Spinal cord (tissue), 10 donors: Measurements from ENCODE around the gene UNC13C. TPM values are rescaled to one million over a fixed set of nuclear protein-coding genes. Genes with fewer than 3 reads are reported as not detected.

Source experiments
- DNase-seq, 6 donors: peaks; one replicate each; pipeline versions ENCODE4 v3.0.0 to v3.0.0-alpha.2; 2013 to 2015; ENCODE audit warnings: low spot score in 6 of 6, low read depth in 4 of 6
- H3K27ac ChIP-seq: one replicate; pipeline ENCODE4 v1.5.1; 2013; ENCODE audit warnings: low read depth, low read length, control low read depth
- H3K27me3 ChIP-seq: one replicate; pipeline ENCODE4 v1.6.1; 2013; ENCODE audit warnings: low read length; ENCODE audit not compliant: control insufficient read depth, insufficient read depth
- H3K36me3 ChIP-seq: one replicate; pipeline ENCODE4 v1.6.1; 2013; ENCODE audit warnings: low read length; ENCODE audit not compliant: control insufficient read depth, insufficient read depth
- H3K4me1 ChIP-seq: one replicate; pipeline ENCODE4 v1.6.1; 2013; ENCODE audit warnings: low read length; ENCODE audit not compliant: control insufficient read depth, insufficient read depth
- H3K4me3 ChIP-seq: one replicate; pipeline ENCODE4 v1.5.1; 2013; ENCODE audit warnings: low read depth, low read length, control low read depth
- H3K9me3 ChIP-seq: one replicate; pipeline ENCODE4 v1.6.1; 2013; ENCODE audit warnings: low read length; ENCODE audit not compliant: control insufficient read depth, insufficient read depth
- WGBS: methylation state at CpG from one replicate; pipeline ENCODE4 v1.1.5; 2013; ENCODE audit warnings: missing lambda C conversion rate; ENCODE audit not compliant: insufficient coverage; 5-methylcytosine and 5-hydroxymethylcytosine counted together
- polyA plus RNA-seq, 2 donors: library from polyadenylated mRNA; unstranded; fragments of 120-200 nt; gene quantifications; one replicate each; pipeline ENCODE4 v1.2.1, GENCODE V29; 2013; ENCODE audit not compliant: insufficient read length in 2 of 2
- total RNA-seq, 2 donors: library from RNA; depleted of rRNA in 1 of 2; stranded (reverse); fragments of 120-200 nt in 1 of 2; fragments of >200 nt in 1 of 2; gene quantifications; one replicate each; pipeline versions ENCODE4 v1.2.3 to v1.2.4, GENCODE V29; 2013 to 2014
- donor health status: healthy.

Gene UNC13C
- total and polyA plus RNA-seq, 4 donors: 8.3 to 27.5 (median 13.5) TPM

DNA sequence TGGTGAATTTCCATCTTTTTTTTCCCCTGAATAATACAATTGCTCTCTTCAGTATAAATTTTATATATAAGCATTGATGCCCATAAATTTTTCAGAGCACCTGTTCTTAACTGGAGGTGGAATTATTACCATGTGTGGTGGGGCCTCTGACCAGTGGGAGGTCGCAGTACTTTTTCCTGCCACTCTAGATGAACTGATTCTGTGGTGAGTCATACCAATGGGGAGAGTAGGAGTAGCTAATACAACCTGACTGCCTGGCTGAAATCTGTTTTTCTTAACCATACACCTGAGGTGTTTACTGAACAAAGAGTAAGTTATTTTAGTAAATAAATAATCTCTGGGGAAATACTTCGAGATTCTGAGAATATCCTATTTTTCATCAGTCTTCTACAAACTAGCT, 67.2 kb downstream of the UNC13C start:
- Histone ChIP-seq H3K4me3 (no peak overlapping the region), H3K4me1 (no peaks in the 10 kb centered on the region), H3K27me3 (no peaks in the 10 kb centered on the region), H3K9me3 (no peaks in the 10 kb centered on the region), H3K27ac (no peak overlapping the region), H3K36me3 (no peaks in the 10 kb centered on the region)
- no peak for DNase-seq
- WGBS: no CpG with 5 or more reads among the region's 2 CpGs

DNA sequence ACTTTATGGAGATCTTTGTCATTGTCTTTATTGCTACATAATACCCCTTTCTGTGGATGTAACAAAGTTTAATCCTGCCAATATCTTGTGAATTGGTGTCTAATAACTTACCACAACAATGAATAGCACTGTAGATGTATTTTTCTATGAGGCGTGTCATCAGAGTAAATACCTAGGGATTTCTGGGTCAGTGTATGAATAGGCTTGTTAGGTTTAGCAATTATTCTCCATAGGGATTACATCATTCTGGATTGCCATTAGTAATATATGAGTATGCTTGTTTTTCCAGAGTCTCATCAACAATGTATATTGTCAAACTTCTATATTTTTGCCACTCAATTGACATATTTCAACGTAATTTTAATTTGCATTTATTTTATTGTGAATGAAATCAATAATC, 67.9 kb downstream of the UNC13C start:
- Histone ChIP-seq H3K27ac (no peak overlapping the region), H3K27me3 (no peaks in the 10 kb centered on the region), H3K4me1 (no peaks in the 10 kb centered on the region), H3K9me3 (no peaks in the 10 kb centered on the region), H3K36me3 (no peaks in the 10 kb centered on the region), H3K4me3 (no peak overlapping the region)
- no peak for DNase-seq
- WGBS: no CpG with 5 or more reads among the region's 2 CpGs

DNA sequence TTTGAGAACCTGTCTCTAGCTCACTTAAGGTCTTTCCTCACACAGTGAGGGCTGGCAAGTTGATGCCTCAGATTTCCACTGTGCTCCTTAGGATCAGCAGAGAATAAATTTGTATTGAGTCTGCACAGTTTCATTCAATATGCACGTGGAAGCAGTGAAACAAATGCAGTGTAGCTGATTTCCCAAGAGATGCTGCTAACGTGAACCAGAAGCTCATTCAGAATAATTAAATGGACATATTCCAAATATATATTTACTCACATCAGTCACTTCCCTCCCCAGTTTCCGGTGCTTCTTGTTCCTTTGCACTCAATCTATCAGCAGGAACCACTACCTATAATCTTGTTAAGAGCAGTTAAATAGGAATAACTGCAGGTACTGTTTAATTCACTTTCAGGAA, 86.1 kb downstream of the UNC13C start:
- Histone ChIP-seq H3K9me3 (no peaks in the 10 kb centered on the region), H3K27me3 (no peaks in the 10 kb centered on the region), H3K36me3 (no peaks in the 10 kb centered on the region), H3K4me3 (no peak overlapping the region), H3K27ac (no peak overlapping the region), H3K4me1 (no peaks in the 10 kb centered on the region)
- WGBS: no CpG with 5 or more reads among the region's 3 CpGs
- DNase-seq: peak in 1 of 6 donors; percentile 80

DNA sequence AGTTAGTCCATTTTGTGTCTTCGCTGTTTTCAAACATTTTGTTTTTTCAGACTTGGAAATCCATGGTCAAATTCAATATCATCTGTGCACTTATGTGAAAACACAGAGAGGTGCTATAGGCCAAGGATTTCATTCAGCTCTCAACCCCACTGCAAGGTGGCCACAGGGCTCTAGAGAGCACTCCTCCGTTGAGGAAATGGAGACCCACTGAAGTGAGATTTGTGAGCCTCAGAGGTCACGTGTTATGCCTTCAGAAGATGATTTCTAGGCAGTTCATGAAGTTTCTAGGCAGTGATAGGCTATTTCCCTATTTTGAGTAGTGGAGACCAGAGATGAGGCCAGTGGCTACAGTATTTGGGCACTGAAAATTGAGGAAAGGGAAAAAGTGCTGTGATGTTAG, 88.2 kb downstream of the UNC13C start:
- no peak overlapping the region for H3K4me3 ChIP-seq
- H3K27me3 ChIP-seq: no peaks in the 10 kb centered on the region
- 82% methylated on average over 3 of the region's 3 CpGs for WGBS
- H3K4me1 ChIP-seq: no peaks in the 10 kb centered on the region
- H3K27ac ChIP-seq: no peak overlapping the region
- no peaks in the 10 kb centered on the region for H3K36me3 ChIP-seq
- H3K9me3 ChIP-seq: no peaks in the 10 kb centered on the region
- DNase-seq: no peak

DNA sequence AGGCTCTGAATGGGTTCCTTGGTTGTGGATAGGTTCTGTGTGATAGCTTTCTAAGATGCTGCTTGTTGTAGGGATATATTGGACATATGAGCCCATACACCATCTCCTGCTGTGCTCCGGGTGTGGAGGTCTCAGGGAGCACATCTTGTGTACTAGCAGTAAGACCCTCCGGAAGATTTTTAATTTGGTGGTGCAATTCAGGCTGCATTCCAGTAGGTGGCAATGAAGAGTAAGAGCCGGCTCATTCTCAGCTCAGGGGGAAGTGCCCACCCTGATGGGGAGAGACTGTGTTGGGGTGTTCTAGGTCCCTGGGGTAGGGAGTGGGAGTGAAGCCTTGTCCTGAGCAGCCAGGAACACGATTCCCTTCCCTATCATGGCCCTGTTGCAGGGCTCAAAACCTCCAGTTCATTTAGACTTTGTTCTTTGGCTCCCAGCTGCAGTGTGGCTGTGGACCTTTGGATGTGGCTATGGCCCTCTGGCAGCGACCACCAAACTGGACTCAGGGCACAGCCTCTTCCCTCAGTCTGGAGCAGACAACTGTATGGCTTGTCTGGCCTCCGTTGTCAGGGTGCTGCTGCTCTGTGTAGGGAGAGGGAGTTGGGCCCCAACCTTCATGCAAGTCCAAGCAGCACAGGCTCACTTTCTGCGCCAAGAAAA, 104.7 kb downstream of the UNC13C start:
- Histone ChIP-seq H3K4me1 (no peaks in the 10 kb centered on the region), H3K27ac (no peak overlapping the region), H3K27me3 (no peaks in the 10 kb centered on the region), H3K4me3 (no peak overlapping the region), H3K9me3 (no peaks in the 10 kb centered on the region), H3K36me3 (no peaks in the 10 kb centered on the region)
- WGBS: 29% methylated on average over 3 of the region's 7 CpGs
- DNase-seq: peak in 2 of 6 donors; percentile 23 to 36

DNA sequence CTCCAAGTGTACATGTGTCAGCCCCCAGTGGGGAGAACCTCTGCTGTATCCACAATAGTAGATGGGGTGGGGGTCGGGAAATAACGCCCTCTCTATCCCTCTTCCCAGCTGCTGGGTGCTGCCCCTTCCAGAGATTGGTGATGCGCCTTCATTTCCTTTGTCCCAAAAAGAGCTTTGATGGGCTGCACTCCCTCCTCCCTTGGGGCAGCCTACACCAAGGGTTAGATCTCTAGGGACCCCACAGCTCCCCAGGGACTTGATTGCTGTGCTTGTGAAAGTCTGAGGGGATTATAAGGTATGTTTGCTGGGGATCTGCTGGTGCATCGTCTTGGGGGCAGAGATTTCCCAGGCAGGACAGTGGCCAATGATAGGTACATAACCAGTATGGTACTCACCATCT, 105.3 kb downstream of the UNC13C start:
- H3K4me3 ChIP-seq: no peak overlapping the region
- no peak for DNase-seq
- H3K27ac ChIP-seq: no peak overlapping the region
- H3K4me1 ChIP-seq: no peaks in the 10 kb centered on the region
- WGBS: 80% methylated on average over 1 of the region's 4 CpGs
- H3K27me3 ChIP-seq: no peaks in the 10 kb centered on the region
- H3K36me3 ChIP-seq: no peaks in the 10 kb centered on the region
- H3K9me3 ChIP-seq: no peaks in the 10 kb centered on the region

DNA sequence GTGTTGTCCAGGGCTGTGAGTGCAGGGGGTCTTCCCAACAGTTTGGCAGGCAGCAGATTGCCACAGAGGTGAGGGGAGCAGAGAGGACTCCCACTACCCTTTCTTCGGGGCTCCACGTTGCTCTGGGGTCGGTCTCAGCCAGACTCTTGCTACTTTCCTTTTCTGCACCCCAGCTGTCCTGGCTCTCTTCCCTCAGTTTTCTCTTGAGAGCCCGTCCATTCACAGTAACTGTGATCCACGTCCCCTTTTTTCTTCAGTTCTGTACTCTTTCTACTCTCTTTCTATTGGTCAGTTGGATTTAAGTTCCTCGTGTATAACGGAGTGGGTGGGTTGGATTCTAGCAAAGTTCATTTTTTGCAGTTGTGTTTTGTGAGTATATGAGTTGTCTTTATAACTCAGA, 105.8 kb downstream of the UNC13C start:
- Histone ChIP-seq H3K27ac (no peak overlapping the region), H3K9me3 (no peaks in the 10 kb centered on the region), H3K27me3 (no peaks in the 10 kb centered on the region), H3K4me3 (no peak overlapping the region), H3K4me1 (no peaks in the 10 kb centered on the region), H3K36me3 (no peaks in the 10 kb centered on the region)
- DNase-seq: no peak
- WGBS: 85% methylated on average over 3 of the region's 7 CpGs

DNA sequence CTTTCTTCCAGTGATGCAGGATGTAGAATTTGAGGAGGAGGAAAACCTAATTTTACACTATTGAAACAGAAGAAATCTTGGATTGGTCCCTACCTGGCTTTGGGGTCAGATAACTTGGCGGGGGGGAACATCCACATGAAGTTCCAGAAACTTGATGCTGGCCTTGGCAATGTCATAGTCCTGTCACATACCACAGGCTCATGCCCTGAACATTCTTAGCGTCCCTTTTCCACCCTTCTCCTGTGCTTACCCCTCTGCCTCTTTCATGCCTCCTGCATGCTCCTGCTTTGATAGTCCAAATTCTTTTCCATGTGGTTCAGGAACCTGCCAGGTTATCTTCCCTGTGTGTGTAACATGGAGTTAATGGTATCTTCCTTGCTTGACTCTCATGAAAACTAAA, 110.6 kb downstream of the UNC13C start:
- no peaks in the 10 kb centered on the region for H3K27me3 ChIP-seq
- no peaks in the 10 kb centered on the region for H3K4me1 ChIP-seq
- H3K4me3 ChIP-seq: no peak overlapping the region
- no peak overlapping the region for H3K27ac ChIP-seq
- WGBS: 79% methylated on average over 2 of the region's 2 CpGs
- DNase-seq: no peak
- no peaks in the 10 kb centered on the region for H3K9me3 ChIP-seq
- H3K36me3 ChIP-seq: no peaks in the 10 kb centered on the region

DNA sequence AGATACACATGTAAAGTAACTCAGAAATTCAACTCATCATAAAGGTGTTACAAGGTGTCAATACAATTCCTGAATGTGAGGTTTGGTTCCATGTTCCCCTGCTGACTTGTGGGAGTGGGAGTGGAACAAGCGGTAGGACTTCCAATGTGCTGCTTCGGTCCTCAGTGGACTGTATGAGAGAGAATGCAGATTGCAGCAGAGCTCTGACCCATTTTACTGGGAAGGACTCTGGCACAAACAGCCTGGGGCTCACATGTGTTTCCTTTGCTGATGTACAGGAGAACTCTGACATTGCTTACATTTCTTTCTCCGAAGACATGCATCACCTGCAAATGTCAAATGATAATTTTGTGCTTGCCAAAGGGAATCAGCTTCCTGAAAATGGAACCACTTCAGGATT, 111.5 kb downstream of the UNC13C start:
- Histone ChIP-seq H3K27me3 (no peaks in the 10 kb centered on the region), H3K9me3 (no peaks in the 10 kb centered on the region), H3K27ac (no peak overlapping the region), H3K4me1 (no peaks in the 10 kb centered on the region), H3K4me3 (no peak overlapping the region), H3K36me3 (no peaks in the 10 kb centered on the region)
- 100% methylated on average over 3 of the region's 3 CpGs for WGBS
- no peak for DNase-seq

DNA sequence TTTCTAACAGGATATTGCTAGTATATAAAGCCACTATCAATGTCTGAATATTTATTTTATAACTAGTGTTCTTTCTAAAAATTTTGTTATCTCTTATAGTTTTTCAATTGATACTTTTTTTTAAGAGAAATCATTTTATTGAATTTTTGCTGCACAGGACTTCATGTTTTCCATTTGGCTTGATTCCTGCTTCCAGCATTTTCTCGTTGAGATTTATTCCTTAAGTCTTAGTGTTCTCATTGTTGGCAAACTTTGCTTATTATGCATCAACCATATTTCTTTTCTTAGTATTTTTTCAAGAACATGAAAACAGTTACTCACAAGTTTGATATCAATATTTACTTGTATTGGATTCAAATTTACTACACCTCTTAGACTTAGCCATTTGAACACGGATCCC, 113.4 kb downstream of the UNC13C start:
- Histone ChIP-seq H3K27me3 (no peaks in the 10 kb centered on the region), H3K9me3 (no peaks in the 10 kb centered on the region)

More for the DNA sequence above, 113.4 kb downstream of the UNC13C start:
- no peaks in the 10 kb centered on the region for H3K4me1 ChIP-seq
- no peak overlapping the region for H3K4me3 ChIP-seq
- H3K27ac ChIP-seq: no peak overlapping the region
- no peaks in the 10 kb centered on the region for H3K36me3 ChIP-seq
- DNase-seq: no peak
- WGBS: no CpG with 5 or more reads among the region's 2 CpGs
